GM19324 (cell line): ENCODE measurements around the gene HS3ST4.

Source experiments
- ATAC-seq: cut with Tn5 transposase; IDR thresholded peaks from one replicate; pipeline ENCODE4 v1.9.1; 2021; ENCODE audit warnings: mild to moderate bottlenecking, moderate library complexity; ENCODE audit not compliant: unreplicated experiment, low FRiP score

HS3ST4 gene

DNA sequence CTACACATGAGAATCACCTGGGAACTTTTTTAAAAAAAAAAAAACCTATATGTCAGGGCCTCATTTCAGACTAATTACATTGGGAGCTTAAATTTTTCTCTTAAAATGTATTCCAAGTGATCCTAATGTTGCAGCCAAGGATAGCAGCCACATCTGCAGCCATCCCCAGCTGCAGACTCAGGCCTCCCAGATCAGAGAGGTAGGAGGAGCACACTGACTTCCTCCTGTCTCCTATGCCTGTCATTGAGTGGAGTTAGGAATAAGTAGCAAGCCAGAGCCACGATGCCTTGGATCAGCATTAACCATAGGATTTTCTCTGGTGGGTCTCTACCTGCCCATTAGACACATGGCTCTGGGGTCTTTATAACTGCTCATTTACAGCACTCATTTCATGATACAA lies 463.5 kb downstream of the HS3ST4 start:
- no peak for ATAC-seq

DNA sequence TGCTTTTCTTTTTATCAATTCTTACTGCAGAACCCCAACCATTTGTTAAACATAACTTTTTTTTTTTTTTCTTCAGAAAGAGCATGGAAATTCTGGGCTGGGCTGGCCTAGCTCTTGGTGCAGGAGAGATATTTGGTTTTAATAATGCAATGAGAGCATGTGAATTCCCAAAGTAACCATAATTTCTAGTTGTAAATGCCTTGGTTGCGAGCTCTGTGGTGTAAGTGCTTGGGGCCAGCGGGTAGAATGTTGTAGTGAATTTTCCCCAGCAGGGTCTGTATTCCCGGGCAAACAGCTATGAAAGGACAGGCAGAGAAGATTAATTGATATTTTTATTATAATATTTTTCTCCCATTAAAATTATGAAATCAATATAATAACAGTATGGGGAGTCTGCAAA lies 465.6 kb downstream of the HS3ST4 start:
- no peak for ATAC-seq

DNA sequence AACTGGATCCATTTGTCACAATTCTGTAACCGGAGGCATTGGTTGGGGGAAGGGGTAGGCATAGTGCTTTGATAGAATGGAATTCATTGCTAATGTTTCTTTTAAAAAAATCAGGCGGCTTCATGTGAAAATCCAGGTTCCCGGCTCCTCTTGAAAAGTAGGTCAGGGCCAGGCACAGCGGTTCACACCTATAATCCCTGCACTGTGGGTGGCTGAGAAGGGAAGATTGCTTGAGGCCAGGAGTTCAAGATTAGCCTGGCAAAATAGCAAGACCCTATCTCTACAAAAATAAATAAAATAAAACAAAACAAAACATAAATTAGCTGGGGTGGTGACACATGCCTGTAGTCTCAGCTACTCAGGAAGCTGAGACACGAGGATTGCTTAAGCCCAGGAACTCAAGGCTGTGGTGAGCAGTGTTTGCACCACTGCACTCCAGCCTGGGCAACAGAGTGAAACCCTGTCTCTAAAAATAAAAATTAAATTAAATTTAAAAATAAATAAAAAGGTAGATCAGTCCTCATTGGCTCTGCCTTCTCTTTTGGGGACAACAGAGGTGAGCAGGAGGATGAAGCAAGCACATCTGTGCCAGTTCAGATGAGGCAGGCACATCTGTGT lies 466.5 kb downstream of the HS3ST4 start:
- ATAC-seq, result no peak

DNA sequence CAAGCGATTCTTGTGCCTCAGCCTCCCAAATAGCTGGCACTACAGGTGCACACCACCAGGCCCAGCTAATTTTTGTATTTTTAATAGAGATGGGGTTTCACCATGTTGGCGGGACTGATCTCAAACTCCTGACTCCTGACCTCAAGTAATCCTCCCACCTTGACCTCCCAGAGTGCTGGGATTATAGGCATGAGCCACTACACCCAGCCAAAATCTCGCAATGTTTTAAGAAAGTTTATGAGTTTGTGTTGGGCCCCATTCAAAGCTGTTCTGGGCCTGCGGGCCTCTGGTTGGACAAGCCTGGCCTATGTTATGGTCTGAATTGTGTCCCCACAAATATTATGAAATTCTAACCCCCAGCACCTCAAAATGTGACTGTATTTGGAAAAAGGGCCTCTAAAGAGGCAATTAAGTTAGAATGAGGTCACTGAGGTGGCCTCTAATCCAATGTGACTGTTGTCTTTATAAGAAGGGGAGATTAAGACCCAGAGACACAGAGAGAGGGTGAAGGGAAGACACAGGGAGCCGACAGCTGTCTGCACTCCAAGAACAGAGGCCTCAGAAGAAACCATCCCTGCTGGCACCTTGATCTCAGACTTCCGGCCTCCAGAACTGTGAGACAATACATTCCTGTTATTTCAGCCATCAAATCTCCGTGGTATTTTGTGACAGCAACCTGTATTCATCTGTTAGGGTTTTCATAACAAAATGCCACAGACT lies 469.9 kb downstream of the HS3ST4 start:
- no peak for ATAC-seq

DNA sequence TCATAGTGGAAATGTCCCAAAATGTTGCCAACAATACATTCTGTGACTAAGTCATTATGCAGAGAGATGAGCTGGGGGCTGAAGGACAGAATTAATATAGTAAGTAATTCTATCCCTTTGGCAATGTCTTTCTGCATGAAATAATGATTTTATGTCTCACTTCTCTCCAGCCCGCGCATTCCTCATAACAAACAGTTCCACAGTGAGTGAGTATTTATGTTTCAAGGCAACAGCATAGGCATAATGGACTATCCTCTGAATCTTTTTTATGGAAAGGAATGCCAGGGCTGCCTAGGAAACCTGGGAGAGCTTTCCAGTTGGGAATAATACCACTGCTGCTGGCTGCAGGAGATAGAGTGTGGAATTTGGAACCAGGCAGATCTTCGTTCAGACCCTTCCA lies 477.7 kb downstream of the HS3ST4 start:
- no peak for ATAC-seq

DNA sequence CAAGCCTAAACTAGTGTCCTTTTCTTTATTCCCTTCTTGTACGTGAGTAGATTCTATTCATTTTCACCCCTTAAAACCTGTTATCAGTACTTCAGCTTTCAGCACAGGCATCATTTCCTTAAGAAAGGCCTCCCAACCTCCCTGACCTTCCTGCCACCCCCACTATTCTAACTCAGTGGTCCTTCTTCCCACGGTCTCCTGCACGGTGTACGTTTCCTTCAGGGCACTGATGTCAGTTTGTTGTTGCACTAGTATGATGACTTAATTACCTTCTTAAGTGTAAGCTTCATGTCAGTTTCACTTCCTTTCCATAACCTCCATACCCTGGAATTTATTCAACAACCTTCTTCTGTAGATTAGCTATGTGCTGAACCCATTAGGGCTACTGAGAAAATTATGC lies 484.2 kb downstream of the HS3ST4 start:
- ATAC-seq, result no peak

DNA sequence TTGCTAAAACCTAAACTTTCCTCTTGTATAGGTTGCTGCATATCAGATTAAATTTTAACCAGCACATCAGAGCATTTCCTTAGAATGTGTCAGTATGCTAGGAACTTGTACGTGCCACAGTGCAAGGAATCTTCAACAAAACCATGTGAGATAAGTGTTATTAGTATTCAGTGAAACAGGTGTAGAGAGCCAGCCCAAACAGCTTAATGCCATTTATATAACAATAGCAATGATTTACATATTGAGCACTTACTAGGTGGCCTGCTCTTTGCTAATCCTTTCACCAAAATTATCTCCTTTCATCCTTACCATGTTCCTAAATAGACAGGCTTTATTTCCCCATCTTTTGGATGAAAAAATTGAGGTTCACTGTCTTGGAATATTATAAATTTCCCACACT lies 485.7 kb downstream of the HS3ST4 start:
- ATAC-seq, result no peak

DNA sequence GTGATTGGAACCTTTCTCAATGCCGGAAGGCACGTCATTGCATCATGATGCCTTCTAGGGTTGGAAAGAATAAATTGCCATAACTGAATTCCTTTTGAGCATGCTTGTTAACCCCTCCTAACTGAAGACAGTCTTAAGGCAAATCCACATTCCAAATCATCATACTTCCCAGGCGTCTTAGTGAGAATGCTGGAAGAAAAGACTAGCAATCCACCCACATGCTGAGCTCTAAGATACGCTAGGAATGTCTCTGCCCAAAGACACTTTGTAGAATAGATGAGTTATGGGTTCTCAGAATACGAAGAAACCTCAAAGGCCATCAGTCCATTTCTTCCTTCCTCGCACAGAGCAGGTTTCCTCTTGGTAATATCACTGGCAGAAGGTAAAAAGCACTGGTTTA lies 486.5 kb downstream of the HS3ST4 start:
- no peak for ATAC-seq

DNA sequence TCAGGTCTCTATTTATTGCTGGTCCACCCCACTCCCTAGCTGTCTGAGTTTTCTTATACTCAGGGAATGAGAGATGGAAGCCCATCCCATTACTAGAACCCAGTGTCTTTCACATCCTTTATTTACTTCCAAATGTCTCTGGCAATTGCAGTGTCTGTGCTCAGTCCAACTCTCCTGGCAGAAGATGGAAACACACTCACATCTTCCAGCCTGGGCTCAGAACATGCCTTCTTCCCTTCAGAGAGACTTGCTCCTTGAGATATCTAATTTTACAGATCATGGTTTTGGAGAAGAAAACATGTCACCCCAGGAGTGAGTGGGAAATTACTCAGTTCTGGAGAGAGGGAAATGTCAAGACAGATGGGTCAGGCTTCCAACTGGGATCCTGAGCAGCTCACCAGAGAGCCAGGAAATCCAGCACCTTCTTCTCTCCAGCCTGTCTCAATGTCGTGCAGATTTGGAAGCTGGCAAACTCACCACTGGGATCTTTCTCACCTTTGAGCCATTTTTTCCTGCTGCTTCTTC lies 494.4 kb downstream of the HS3ST4 start:
- ATAC-seq, result no peak
